DND-41 (cell line): ENCODE data around the gene NCK2.

Experiments
- ATAC-seq: fragments of 200-7000 bp; cut with Tn5 transposase; 3 replicates; pipeline ENCODE4 v1.9.1; 2021; ENCODE audit warnings: low read depth; ENCODE audit not compliant: insufficient read depth
- DNase-seq: peaks from one replicate; pipeline ENCODE4 v3.0.0-alpha.2; 2020
- H2AFZ ChIP-seq: 2 replicates; pipeline ENCODE4 v1.6.0; 2012; ENCODE audit warnings: low read depth, low read length
- H3K27ac ChIP-seq: 2 replicates; pipeline ENCODE4 v1.5.1; 2012; ENCODE audit warnings: low read length, inconsistent platforms
- H3K27me3 ChIP-seq: fragments of 200-600 bp; sonication (generic); 2 replicates; pipeline ENCODE4 v1.6.0; 2012; ENCODE audit warnings: low read length, mild to moderate bottlenecking, inconsistent platforms; ENCODE audit not compliant: insufficient read depth, poor library complexity
- H3K36me3 ChIP-seq: 2 replicates; pipeline ENCODE4 v1.5.1; 2012; ENCODE audit warnings: low read length, inconsistent platforms; ENCODE audit not compliant: insufficient read depth
- H3K4me1 ChIP-seq: 2 replicates; pipeline ENCODE4 v1.5.1; 2012; ENCODE audit warnings: mild to moderate bottlenecking, low read length; ENCODE audit not compliant: insufficient read depth
- H3K4me2 ChIP-seq: 2 replicates; pipeline ENCODE4 v1.6.0; 2012; ENCODE audit warnings: mild to moderate bottlenecking, moderate library complexity, low read length, inconsistent platforms; ENCODE audit not compliant: insufficient read depth
- H3K4me3 ChIP-seq, 2 experiments: fragments of 200-600 bp in 1 of 2; shearing (Covaris generic) in 1 of 2; 2 replicates each; pipeline ENCODE4 v1.5.1; 2012 to 2016; ENCODE audit warnings: inconsistent platforms in 2 of 2, low read length in 2 of 2, mild to moderate bottlenecking in 2 of 2, low read depth in 1 of 2, moderate library complexity in 1 of 2
- H3K79me2 ChIP-seq: 2 replicates; pipeline ENCODE4 v1.6.0; 2012; ENCODE audit warnings: low read length, inconsistent platforms; ENCODE audit not compliant: insufficient read depth
- H3K9ac ChIP-seq: 2 replicates; pipeline ENCODE4 v1.6.0; 2012; ENCODE audit warnings: low read depth, mild to moderate bottlenecking, inconsistent platforms, low read length, moderate library complexity
- H3K9me3 ChIP-seq: 2 replicates; pipeline ENCODE4 v1.5.1; 2012; ENCODE audit warnings: low read length, moderate library complexity, mild to moderate bottlenecking, inconsistent platforms; ENCODE audit not compliant: insufficient read depth, severe bottlenecking
- H4K20me1 ChIP-seq: 2 replicates; pipeline ENCODE4 v1.6.0; 2012; ENCODE audit warnings: low read length; ENCODE audit not compliant: insufficient read depth
- EZH2 ChIP-seq: IDR thresholded peaks from 3 replicates; pipeline ENCODE4 v1.6.1; 2012; ENCODE audit warnings: borderline replicate concordance, low read depth, mild to moderate bottlenecking, moderate library complexity, low read length, inconsistent platforms; ENCODE audit not compliant: severe bottlenecking
- TF ChIP-seq, protein P1 (sequence below): IDR thresholded peaks from 2 replicates; pipeline ENCODE4 v1.5.1; 2012; ENCODE audit warnings: borderline replicate concordance, low read length, moderate library complexity, mild to moderate bottlenecking; ENCODE audit not compliant: poor library complexity, severe bottlenecking; ENCODE audit errors: extremely low read depth

Gene NCK2

DNA sequence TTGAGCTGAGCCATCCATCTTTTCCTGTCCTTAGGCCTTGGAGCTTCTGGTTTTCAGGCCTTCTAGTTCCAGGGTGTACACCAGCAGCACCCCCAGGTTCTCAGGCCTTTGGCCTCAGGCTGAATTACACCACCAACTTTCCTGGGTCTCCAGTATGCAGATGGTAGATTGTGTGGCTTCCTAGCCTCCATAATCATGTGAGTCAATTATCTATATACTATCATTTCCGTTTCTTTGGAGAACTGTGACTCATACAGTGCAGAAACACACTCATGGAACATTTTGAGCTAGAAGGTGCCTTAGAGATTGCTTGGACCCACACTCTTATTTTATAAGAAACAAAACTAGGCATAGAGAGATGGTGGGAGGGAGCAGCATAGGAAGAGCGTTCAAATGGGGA is 167.4 kb downstream of the NCK2 start:
- DNase-seq (no peak), ATAC-seq (no peak)
- H3K4me3 ChIP-seq = no peak overlapping the region
- H3K9ac ChIP-seq = no peak overlapping the region
- H3K4me2 ChIP-seq = no peak overlapping the region
- H3K27ac ChIP-seq = no peak overlapping the region
- peaks cover 4% of the 10 kb centered on the region for H3K4me1 ChIP-seq
- H3K27me3 ChIP-seq = no peaks in the 10 kb centered on the region
- H4K20me1 ChIP-seq = no peaks in the 10 kb centered on the region
- no peaks in the 10 kb centered on the region for H3K36me3 ChIP-seq
- TF ChIP-seq, protein P1, sequence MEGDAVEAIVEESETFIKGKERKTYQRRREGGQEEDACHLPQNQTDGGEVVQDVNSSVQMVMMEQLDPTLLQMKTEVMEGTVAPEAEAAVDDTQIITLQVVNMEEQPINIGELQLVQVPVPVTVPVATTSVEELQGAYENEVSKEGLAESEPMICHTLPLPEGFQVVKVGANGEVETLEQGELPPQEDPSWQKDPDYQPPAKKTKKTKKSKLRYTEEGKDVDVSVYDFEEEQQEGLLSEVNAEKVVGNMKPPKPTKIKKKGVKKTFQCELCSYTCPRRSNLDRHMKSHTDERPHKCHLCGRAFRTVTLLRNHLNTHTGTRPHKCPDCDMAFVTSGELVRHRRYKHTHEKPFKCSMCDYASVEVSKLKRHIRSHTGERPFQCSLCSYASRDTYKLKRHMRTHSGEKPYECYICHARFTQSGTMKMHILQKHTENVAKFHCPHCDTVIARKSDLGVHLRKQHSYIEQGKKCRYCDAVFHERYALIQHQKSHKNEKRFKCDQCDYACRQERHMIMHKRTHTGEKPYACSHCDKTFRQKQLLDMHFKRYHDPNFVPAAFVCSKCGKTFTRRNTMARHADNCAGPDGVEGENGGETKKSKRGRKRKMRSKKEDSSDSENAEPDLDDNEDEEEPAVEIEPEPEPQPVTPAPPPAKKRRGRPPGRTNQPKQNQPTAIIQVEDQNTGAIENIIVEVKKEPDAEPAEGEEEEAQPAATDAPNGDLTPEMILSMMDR = no peak
- TF ChIP-seq EZH2 = no peak
- H2AFZ ChIP-seq = no peak overlapping the region
- no peaks in the 10 kb centered on the region for H3K79me2 ChIP-seq
- H3K9me3 ChIP-seq = peaks cover 20% of the 10 kb centered on the region

DNA sequence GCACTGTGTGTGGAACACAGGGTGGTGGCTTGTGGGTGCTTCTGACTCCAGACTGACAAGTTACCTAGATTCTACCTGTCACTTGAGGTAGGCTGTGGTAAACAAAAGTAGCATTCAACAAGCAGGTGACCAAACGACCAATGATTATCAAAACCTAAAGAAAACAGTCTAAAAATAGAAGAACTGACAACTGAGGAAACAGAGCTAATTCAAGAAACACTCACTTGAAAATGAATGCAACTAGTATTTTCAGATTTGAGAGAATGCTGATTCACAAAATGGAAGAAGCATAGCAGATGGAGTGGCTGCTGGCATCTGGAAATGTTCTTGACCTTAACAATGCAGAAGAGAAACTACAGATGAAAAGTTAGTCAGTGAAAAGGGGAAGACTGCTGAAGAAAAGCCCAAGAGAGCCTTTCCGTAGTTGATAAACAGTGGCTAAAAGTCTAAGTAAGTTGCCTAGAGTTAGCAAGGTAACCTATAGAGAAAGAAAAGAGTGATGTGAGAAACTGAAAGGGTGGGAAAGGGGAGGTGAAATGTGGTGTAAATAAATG is 170.4 kb downstream of the NCK2 start:
- Histone ChIP-seq H3K4me2 (no peak overlapping the region), H3K4me1 (no peaks in the 10 kb centered on the region), H3K27ac (no peak overlapping the region), H2AFZ (no peak overlapping the region), H3K36me3 (no peaks in the 10 kb centered on the region), H3K4me3 (no peak overlapping the region), H3K9me3 (peaks cover 20% of the 10 kb centered on the region), H3K79me2 (no peaks in the 10 kb centered on the region), H4K20me1 (no peaks in the 10 kb centered on the region), H3K27me3 (no peaks in the 10 kb centered on the region), H3K9ac (no peak overlapping the region)
- TF ChIP-seq EZH2 = no peak
- TF ChIP-seq, protein P1 = no peak
- DNase-seq (no peak), ATAC-seq (no peak)

- peaks cover 24% of the 10 kb centered on the region for H3K9me3 ChIP-seq
- no peak for DNase-seq
Measured at GRCh38 chr2:105917226-105917625, 172.5 kb downstream of the NCK2 start.

More at GRCh38 chr2:105917226-105917625, 172.5 kb downstream of the NCK2 start:
- H3K27ac ChIP-seq = no peak overlapping the region
- H3K79me2 ChIP-seq = no peaks in the 10 kb centered on the region
- no peak overlapping the region for H3K4me3 ChIP-seq
- no peak for ATAC-seq
- H3K9ac ChIP-seq = no peak overlapping the region
- no peaks in the 10 kb centered on the region for H3K36me3 ChIP-seq
- TF ChIP-seq, protein P1 = no peak
- H2AFZ ChIP-seq = no peak overlapping the region
- H4K20me1 ChIP-seq = no peaks in the 10 kb centered on the region
- no peaks in the 10 kb centered on the region for H3K4me1 ChIP-seq
- no peak overlapping the region for H3K4me2 ChIP-seq
- H3K27me3 ChIP-seq = no peaks in the 10 kb centered on the region
